ENCODE measurements around the gene IQGAP2. TPM values are rescaled to one million over a fixed set of nuclear protein-coding genes. Genes with fewer than 3 reads are reported as not detected.

IQGAP2 gene
- total RNA-seq, 1 experiment from 2014 or later: 0.59 TPM

- Histone ChIP-seq H3K4me1 (ENCODE audit: control insufficient read depth, insufficient read depth, low read length) (no peaks in the 10 kb centered on the region), H3K4me3 (ENCODE audit: low read depth in 2 of 2, low read length in 2 of 2) (no peak overlapping the region), H3K36me3 (ENCODE audit: control insufficient read depth, insufficient read depth, low read length) (no peaks in the 10 kb centered on the region), H3K27ac (ENCODE audit: low read length) (no peak overlapping the region), H3K9me3 (ENCODE audit: control insufficient read depth, insufficient read depth, low read depth, low read length) (no peaks in the 10 kb centered on the region), H3K27me3 (ENCODE audit: control insufficient read depth, insufficient read depth, low read length) (peaks cover 8% of the 10 kb centered on the region)
- ChIA-PET CTCF (no interaction called here), POLR2A (interaction anchor here (0.6 kb wide), 1 partner anchor 280 kb away, joined by 3 read pairs; no protein-coding TSS in a partner anchor)
- TF ChIP-seq POLR2AphosphoS5 (IDR thresholded peaks at IDR 0.05; ENCODE audit: low read depth, low read length): no peak
- TF ChIP-seq TCF7L2 (IDR thresholded peaks at IDR 0.05; ENCODE audit: low read depth, low read length): no peak
- no peak for TF ChIP-seq REST (IDR thresholded peaks at IDR 0.05; ENCODE audit: insufficient read depth in 1 of 2, low read depth in 2 of 2, low read length in 1 of 2)
- no peak for TF ChIP-seq CTCF (IDR thresholded peaks at IDR 0.05)
- ATAC-seq: no peak
- no peak for DNase-seq (ENCODE audit: low read depth, low spot score)
- in situ Hi-C loops (cut with HindIII; ENCODE audit: low pct_unique_long_range_greater_than_20kb, low sequenced_read_pairs) (no loop called here), intact Hi-C loops (cut with micrococcal nuclease; ENCODE audit: unreplicated experiment) (no loop called here)
- BruUV-seq (replicated peaks): no TSS peak
These were observed 124.0 kb downstream of the IQGAP2 start for GRCh38 chr5:76526950-76527583.

GRCh38 chr5:76527685-76528161 lies 124.6 kb downstream of the IQGAP2 start:
- ChIA-PET POLR2A (no interaction called here), CTCF (no interaction called here)
- H3K4me3 ChIP-seq (ENCODE audit: low read depth in 2 of 2, low read length in 2 of 2): no peak overlapping the region
- TF ChIP-seq SIN3A (IDR thresholded peaks at IDR 0.05; ENCODE audit: borderline replicate concordance, insufficient read depth, low read depth, low read length) (no peak), TCF7L2 (IDR thresholded peaks at IDR 0.05; ENCODE audit: low read depth, low read length) (no peak), REST (IDR thresholded peaks at IDR 0.05; ENCODE audit: insufficient read depth in 1 of 2, low read depth in 2 of 2, low read length in 1 of 2) (no peak), CTCF (IDR thresholded peaks at IDR 0.05) (no peak)
- intact Hi-C loops (cut with micrococcal nuclease; ENCODE audit: unreplicated experiment) (no loop called here), in situ Hi-C loops (cut with HindIII; ENCODE audit: low pct_unique_long_range_greater_than_20kb, low sequenced_read_pairs) (no loop called here)
- H3K36me3 ChIP-seq (ENCODE audit: control insufficient read depth, insufficient read depth, low read length): no peaks in the 10 kb centered on the region
- H3K27me3 ChIP-seq (ENCODE audit: control insufficient read depth, insufficient read depth, low read length): peaks cover 8% of the 10 kb centered on the region
- H3K9me3 ChIP-seq (ENCODE audit: control insufficient read depth, insufficient read depth, low read depth, low read length): no peaks in the 10 kb centered on the region
- H3K27ac ChIP-seq (ENCODE audit: low read length): no peak overlapping the region
- ATAC-seq: no peak
- DNase-seq (ENCODE audit: low read depth, low spot score): no peak
- BruUV-seq (replicated peaks): no TSS peak
- H3K4me1 ChIP-seq (ENCODE audit: control insufficient read depth, insufficient read depth, low read length): no peaks in the 10 kb centered on the region
